NCI-H510A (cell line): ENCODE results near the gene COA6.

Experiments
- DNase-seq: peaks from one replicate; lab custom pipeline; 2025; lab: John Stamatoyannopoulos, UW

The COA6 gene

DNA sequence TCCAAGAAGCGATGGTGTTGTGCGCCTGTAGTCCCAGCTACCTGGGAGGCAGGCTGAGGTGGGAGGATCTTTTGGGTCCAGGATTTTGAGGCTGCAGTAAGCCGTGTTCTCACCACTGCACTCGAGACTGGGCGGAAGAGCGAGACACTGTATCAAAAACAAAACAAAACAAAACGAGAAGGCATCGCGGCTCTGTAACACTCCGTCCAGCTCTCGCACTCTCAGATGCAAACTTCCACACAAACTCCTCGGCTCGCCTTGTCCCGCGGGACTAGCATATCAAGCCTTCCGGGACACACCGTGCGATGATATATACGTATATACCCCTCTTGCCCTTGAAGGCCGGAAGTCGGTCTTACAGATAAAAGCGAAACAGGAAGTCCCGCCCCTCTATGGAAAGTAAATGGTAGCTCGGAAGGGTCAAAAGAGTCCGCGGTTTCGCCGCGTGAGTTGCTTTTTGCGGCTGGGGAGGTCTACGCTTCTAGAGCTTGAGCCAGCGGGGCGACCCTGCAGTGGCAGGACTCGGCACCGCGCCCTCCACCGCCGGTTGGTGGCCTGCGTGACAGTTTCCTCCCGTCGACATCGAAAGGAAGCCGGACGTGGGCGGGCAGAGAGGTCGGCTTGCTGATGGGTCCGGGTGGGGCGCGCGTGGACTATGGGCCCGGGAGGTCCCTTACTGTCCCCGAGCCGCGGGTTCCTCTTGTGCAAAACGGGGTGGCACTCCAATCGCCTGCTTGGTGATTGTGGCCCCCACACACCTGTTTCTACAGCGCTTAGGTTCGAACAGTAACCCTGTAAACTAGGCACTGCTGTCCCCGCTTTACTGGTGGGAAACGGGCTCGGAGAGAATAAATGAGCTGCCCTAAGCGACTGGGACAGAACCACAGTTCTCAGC, at the start of gene COA6:
COA6 (plus strand) TSS at position 393 of the 895 bp plus-strand sequence; CDS start at position 404, 11 bp downstream.
- peak; percentile 94 for DNase-seq

GRCh38 chr1:234324821-234325220, 48.4 kb upstream of the COA6 start:
- DNase-seq = no peak

GRCh38 chr1:234325878-234326496, 47.3 kb upstream of the COA6 start:
- DNase-seq = no peak

GRCh38 chr1:234326497-234327366, 46.5 kb upstream of the COA6 start:
- no peak for DNase-seq

DNA sequence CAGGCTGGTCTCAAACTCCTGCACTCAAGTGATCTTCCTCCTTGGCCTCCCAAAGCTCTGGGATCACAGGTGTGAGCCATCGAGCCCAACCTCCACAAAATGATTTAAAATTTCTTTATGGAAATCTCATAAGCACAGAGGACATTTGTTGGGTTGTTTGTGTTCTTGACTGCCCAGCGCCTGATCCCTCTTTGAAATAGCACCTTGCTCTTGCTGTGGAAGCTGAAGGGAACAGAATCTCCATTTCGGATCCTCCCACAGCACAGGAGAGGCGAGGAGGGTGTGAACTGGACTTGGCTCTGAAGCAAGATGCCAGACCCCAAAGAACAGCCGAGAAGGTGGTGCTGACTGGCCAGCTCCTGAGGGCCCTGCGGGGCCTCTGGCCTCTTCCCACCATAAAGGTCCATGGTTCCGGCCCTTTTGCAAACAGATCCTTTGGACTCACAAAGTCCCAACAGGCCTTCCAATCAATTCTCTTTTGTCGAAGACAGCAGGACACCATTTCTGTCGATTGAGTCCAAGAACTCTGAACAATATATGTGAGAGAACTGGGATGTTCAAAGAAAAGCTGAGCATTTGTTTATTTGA, 45.6 kb upstream of the COA6 start:
- DNase-seq = no peak

GRCh38 chr1:234330843-234331215, 42.4 kb upstream of the COA6 start:
- DNase-seq = no peak

- no peak for DNase-seq
Observed at GRCh38 chr1:234331507-234331906, 41.7 kb upstream of the COA6 start.

- DNase-seq = no peak
Observed at GRCh38 chr1:234336359-234336758, 36.9 kb upstream of the COA6 start.

- DNase-seq = no peak
Observed at GRCh38 chr1:234337233-234337632, 36.0 kb upstream of the COA6 start.

DNA sequence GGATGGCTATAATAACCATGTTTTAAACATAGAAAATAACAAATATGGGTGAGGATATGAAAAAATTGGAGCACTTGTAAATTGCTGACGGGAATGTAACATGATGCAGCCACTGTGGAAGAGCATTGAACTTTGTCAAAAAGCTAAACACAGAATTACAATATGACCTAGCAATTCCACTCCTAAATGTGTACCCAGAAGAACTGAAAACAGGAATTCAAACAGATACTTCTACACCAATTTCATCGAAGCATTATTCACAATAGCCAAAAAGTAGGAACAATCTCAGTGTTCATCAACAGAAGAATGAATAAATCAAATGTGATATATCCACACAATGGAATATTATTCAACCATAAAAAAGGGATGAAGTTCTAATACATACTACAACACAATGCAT, 32.7 kb upstream of the COA6 start:
- DNase-seq = no peak

GRCh38 chr1:234342774-234343173, 30.5 kb upstream of the COA6 start:
- DNase-seq = no peak

DNA sequence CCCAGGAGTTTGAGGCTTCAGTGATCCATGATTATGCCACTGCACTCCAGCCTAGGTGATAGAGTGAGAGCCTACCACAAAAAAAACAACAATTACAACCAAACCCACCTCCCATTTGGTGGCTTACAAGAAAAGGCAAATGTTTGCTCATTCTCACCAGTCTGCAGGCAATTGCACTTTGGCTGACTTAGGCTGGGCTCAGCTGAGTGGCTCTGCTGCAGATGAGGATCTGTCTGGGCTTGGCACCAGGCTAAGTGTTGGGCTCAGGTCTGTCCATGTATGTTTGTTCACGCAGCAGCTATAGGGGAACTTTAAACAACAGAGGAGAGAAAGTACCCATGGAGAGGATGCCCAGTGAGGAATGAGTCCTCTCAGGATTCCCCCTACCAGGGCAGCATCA, 28.0 kb upstream of the COA6 start:
- DNase-seq = no peak

- no peak for DNase-seq
Observed at GRCh38 chr1:234348964-234349363, 24.3 kb upstream of the COA6 start.

- no peak for DNase-seq
Observed at GRCh38 chr1:234355782-234356510, 17.3 kb upstream of the COA6 start.

- peak; percentile 27 for DNase-seq
Observed at GRCh38 chr1:234356615-234357269, 16.5 kb upstream of the COA6 start.

- DNase-seq = no peak
Observed at GRCh38 chr1:234357831-234358230, 15.4 kb upstream of the COA6 start.

GRCh38 chr1:234361102-234361603, 12.1 kb upstream of the COA6 start:
- no peak for DNase-seq

GRCh38 chr1:234362558-234362957, 10.7 kb upstream of the COA6 start:
- DNase-seq = no peak

DNA sequence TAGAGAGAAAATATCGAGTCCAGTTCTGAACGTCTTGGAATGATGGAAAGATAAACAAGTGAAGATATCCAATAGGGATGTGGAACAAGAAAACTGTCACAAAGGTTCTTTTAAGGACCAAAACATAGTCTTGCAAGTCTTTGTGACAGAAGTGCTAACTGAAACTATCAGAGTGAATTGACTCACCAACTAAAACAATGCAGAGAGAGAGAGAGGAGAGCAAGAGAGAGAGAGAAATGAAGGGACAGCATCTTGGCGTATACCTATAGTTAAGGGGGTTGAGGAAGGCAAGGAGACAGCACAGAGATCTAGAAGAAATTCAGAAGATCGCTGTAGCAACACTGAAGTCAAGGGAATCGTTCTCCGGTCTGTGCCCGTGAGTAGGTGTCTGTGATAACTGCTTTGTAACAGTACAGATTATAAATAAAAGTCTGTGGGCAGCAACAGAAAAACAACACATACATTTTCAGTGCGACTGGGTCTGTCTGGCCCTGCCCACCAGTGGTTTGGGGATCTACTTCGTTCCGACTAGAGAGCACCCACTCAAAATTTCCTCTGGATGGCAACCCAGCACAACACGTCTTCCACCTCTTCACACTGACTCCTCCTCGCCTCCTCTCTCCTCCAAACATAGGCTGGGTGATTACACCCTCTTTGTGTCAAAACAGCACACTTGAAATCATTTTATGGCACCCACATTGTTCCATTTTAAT, 4.8 kb upstream of the COA6 start:
- DNase-seq = no peak

DNA sequence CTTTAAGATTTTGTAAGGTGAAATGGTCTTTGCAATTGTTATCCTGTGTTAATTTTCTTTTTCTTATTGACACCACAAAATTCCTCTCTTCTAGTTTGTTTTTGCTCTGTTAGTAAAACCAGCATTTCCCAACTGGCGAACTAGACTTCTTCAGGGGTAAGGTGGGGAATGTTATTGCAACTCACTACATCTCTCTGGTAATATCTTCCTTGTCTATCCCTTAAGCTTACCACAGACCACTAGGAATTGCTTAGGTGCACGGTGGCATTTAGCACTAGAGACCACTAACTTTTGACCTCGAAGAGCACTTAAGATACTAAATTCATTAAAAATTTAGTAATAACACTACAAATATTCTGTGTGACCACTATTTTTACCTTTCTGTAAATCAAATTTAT, 4.2 kb upstream of the COA6 start:
- no peak for DNase-seq
